Measurements from ENCODE around the gene ALOX5AP. TPM values are rescaled to one million over a fixed set of nuclear protein-coding genes. Genes with fewer than 3 reads are reported as not detected.

ALOX5AP gene
- total RNA-seq, result 1 to 10 TPM; 3.8 to 5.7 (median 5.3) TPM
- polyA plus RNA-seq, result 10 to 100 TPM in 1 of 3 donors, 1 to 10 TPM in 2; 2.5 to 12.2 (median 3.2) TPM
- long read RNA-seq, donor 1, partial matches to known transcripts, result 0 of 1 reads
- long read RNA-seq, donor 1, other reads (novel, unspliced or antisense), result 0 of 1 reads
- long read RNA-seq, donor 2, result 0 reads

- H3K27ac ChIP-seq, result no peak within 1 kb of the TSS
Measured at GRCh38 chr13:30735025-30735871, at the start of gene ALOX5AP. TSS of gene ALOX5AP (plus strand) at chr13:30735543. CDS start at chr13:30735606, 63 bp downstream.

GRCh38 chr13:30685987-30686386 lies 49.4 kb upstream of the ALOX5AP start:
- Histone ChIP-seq H3K4me3 (no peak overlapping the region), H3K27me3 (ENCODE audit: insufficient read depth in 3 of 3, low read length in 2 of 3) (no peaks in the 10 kb centered on the region), H3K9me3 (no peaks in the 10 kb centered on the region), H3K27ac (no peak overlapping the region), H3K4me1 (peaks cover 4% of the 10 kb centered on the region), H3K36me3 (ENCODE audit: insufficient read depth in 1 of 2, low read depth in 1 of 2) (no peaks in the 10 kb centered on the region)
- TF ChIP-seq CTCF (IDR thresholded peaks at IDR 0.05), result no peak
- intact Hi-C loops (cut with DNase I), result no loop called here
- 86 to 99% (median 89%) methylated on average over 2 of the region's 2 CpGs for WGBS, 3 donors
- DNase-seq, result no peak
- no peak for ATAC-seq

More at GRCh38 chr13:30735025-30735871, at the start of gene ALOX5AP:
- DNase-seq (no peak), ATAC-seq (peak in 2 of 4 donors; percentile 42 to 47)
- WGBS, 3 donors, result 70 to 86% (median 75%) methylated on average over 6 of the region's 6 CpGs
- TF ChIP-seq CTCF (IDR thresholded peaks at IDR 0.05), result no peak
- no peaks in the 10 kb centered on the region for H3K9me3 ChIP-seq
- H3K36me3 ChIP-seq (ENCODE audit: insufficient read depth in 1 of 2, low read depth in 1 of 2), result no peaks in the 10 kb centered on the region
- intact Hi-C loops (cut with DNase I), result no loop called here
- no peaks in the 10 kb centered on the region for H3K27me3 ChIP-seq (ENCODE audit: insufficient read depth in 3 of 3, low read length in 2 of 3)
- H3K4me1 ChIP-seq, result no peaks in the 10 kb centered on the region
- H3K4me3 ChIP-seq, result peak within 1 kb of the TSS; percentile 31

- Histone ChIP-seq H3K36me3 (ENCODE audit: insufficient read depth in 1 of 2, low read depth in 1 of 2) (no peaks in the 10 kb centered on the region), H3K4me1 (peaks cover 5% of the 10 kb centered on the region), H3K9me3 (no peaks in the 10 kb centered on the region), H3K27ac (no peak overlapping the region), H3K4me3 (no peak overlapping the region), H3K27me3 (ENCODE audit: insufficient read depth in 3 of 3, low read length in 2 of 3) (no peaks in the 10 kb centered on the region)
- WGBS, 3 donors, result 88 to 92% (median 90%) methylated on average over 3 of the region's 3 CpGs
- ATAC-seq (no peak), DNase-seq (no peak)
- TF ChIP-seq CTCF (IDR thresholded peaks at IDR 0.05), result no peak
- intact Hi-C loops (cut with DNase I), result no loop called here
Measured at GRCh38 chr13:30687601-30688000, 47.7 kb upstream of the ALOX5AP start.

- Histone ChIP-seq H3K27me3 (ENCODE audit: insufficient read depth in 3 of 3, low read length in 2 of 3) (no peaks in the 10 kb centered on the region), H3K36me3 (ENCODE audit: insufficient read depth in 1 of 2, low read depth in 1 of 2) (no peaks in the 10 kb centered on the region), H3K4me3 (peak overlapping the region; percentile 56), H3K27ac (no peak overlapping the region), H3K9me3 (no peaks in the 10 kb centered on the region), H3K4me1 (peaks cover 5% of the 10 kb centered on the region)
- DNase-seq (no peak), ATAC-seq (peak in 2 of 4 donors; percentile 8 to 16)
- 83 to 86% (median 85%) methylated on average over 14 of the region's 14 CpGs for WGBS, 3 donors
- intact Hi-C loops (cut with DNase I), result no loop called here
- no peak for TF ChIP-seq CTCF (IDR thresholded peaks at IDR 0.05)
Measured at GRCh38 chr13:30689752-30690151, 45.6 kb upstream of the ALOX5AP start.

Measured in psoas muscle (tissue), 8 donors.